Liver (tissue), 9 donors: ENCODE results near the gene MYLIP. TPM values are rescaled to one million over a fixed set of nuclear protein-coding genes. Genes with fewer than 3 reads are reported as not detected.

Experiments
- DNase-seq: peaks from one replicate; pipeline ENCODE4 v3.0.0-alpha.2; 2017; ENCODE audit warnings: low spot score
- H3K27ac ChIP-seq, 2 donors: one replicate each; pipeline ENCODE4 v1.7.0; 2013; ENCODE audit warnings: inconsistent platforms in 2 of 2, low read length in 2 of 2, control low read depth in 1 of 2, low read depth in 1 of 2, mild to moderate bottlenecking in 1 of 2
- H3K27me3 ChIP-seq, 4 donors: one replicate each; pipeline versions ENCODE4 v1.6.1 to v1.7.0; 2013; ENCODE audit warnings: low read length in 3 of 4, inconsistent platforms in 1 of 4, mild to moderate bottlenecking in 1 of 4, moderate library complexity in 1 of 4; ENCODE audit not compliant: control insufficient read depth in 4 of 4, insufficient read depth in 4 of 4
- H3K36me3 ChIP-seq, 4 donors: one replicate each; pipeline versions ENCODE4 v1.6.1 to v1.7.0; 2013; ENCODE audit warnings: low read length in 3 of 4, mild to moderate bottlenecking in 3 of 4, low read depth in 1 of 4, moderate library complexity in 1 of 4; ENCODE audit not compliant: control insufficient read depth in 4 of 4, insufficient read depth in 3 of 4
- H3K4me1 ChIP-seq, 4 donors: one replicate each; pipeline versions ENCODE4 v1.6.1 to v1.7.0; 2013; ENCODE audit warnings: low read length in 3 of 4, mild to moderate bottlenecking in 3 of 4, moderate library complexity in 1 of 4; ENCODE audit not compliant: control insufficient read depth in 4 of 4, insufficient read depth in 4 of 4
- H3K4me3 ChIP-seq, 3 donors: one replicate each; pipeline versions ENCODE4 v1.6.1 to v1.7.0; 2013; ENCODE audit warnings: low read length in 3 of 3, control low read depth in 1 of 3, low read depth in 1 of 3, mild to moderate bottlenecking in 1 of 3
- H3K9ac ChIP-seq, 2 donors: one replicate each; pipeline ENCODE4 v1.7.0; 2013; ENCODE audit warnings: low read length in 2 of 2, mild to moderate bottlenecking in 2 of 2, moderate library complexity in 2 of 2, control low read depth in 1 of 2, low read depth in 1 of 2
- H3K9me3 ChIP-seq, 4 donors: one replicate each; pipeline versions ENCODE4 v1.6.1 to v1.7.0; 2013; ENCODE audit warnings: low read length in 3 of 4; ENCODE audit not compliant: control insufficient read depth in 4 of 4
- ATF3 ChIP-seq: IDR thresholded peaks from 2 replicates; pipeline ENCODE4 v1.6.1; 2016; ENCODE audit warnings: antibody characterized with exemption
- CTCF ChIP-seq: fragments of 150-350 bp; IDR thresholded peaks from 2 replicates; pipeline ENCODE4 v1.5.1; 2017; ENCODE audit warnings: improper control_type of control experiment, low read depth, low read length; ENCODE audit not compliant: missing input control
- EGR1 ChIP-seq, 2 donors: IDR thresholded peaks; 2 replicates each; pipeline ENCODE4 v1.6.1; 2016 to 2018; ENCODE audit warnings: antibody characterized with exemption in 2 of 2, low read depth in 2 of 2
- FOXA1 ChIP-seq: IDR thresholded peaks from 2 replicates; pipeline ENCODE4 v1.6.1; 2016; ENCODE audit warnings: antibody characterized with exemption
- FOXA2 ChIP-seq: IDR thresholded peaks from 2 replicates; pipeline ENCODE4 v1.6.1; 2016; ENCODE audit warnings: antibody characterized with exemption
- GABPA ChIP-seq, 2 donors: IDR thresholded peaks in 1 of 2; conservative IDR thresholded peaks in 1 of 2; 2 replicates each; pipeline ENCODE4 v1.6.1; 2016; ENCODE audit warnings: antibody characterized with exemption in 2 of 2, mild to moderate bottlenecking in 1 of 2, moderate library complexity in 1 of 2
- HNF4A ChIP-seq, 2 donors: conservative IDR thresholded peaks; 2 replicates each; pipeline ENCODE4 v1.6.1; 2016; ENCODE audit warnings: antibody characterized with exemption in 2 of 2, mild to moderate bottlenecking in 2 of 2
- HNF4G ChIP-seq: IDR thresholded peaks from 2 replicates; pipeline ENCODE4 v1.6.1; 2016; ENCODE audit warnings: antibody characterized with exemption
- JUND ChIP-seq, 2 donors: IDR thresholded peaks; 2 replicates each; pipeline ENCODE4 v1.6.1; 2016; ENCODE audit warnings: antibody characterized with exemption in 2 of 2
- MAX ChIP-seq: IDR thresholded peaks from 2 replicates; pipeline ENCODE4 v1.6.1; 2016; ENCODE audit warnings: antibody characterized with exemption
- NR2F2 ChIP-seq: IDR thresholded peaks from 2 replicates; pipeline ENCODE4 v1.6.1; 2016; ENCODE audit warnings: antibody characterized with exemption
- RAD21 ChIP-seq, 2 donors: IDR thresholded peaks; 2 replicates each; pipeline ENCODE4 v1.6.1; 2016; ENCODE audit warnings: antibody characterized with exemption in 2 of 2, mild to moderate bottlenecking in 2 of 2
- REST ChIP-seq: IDR thresholded peaks from 2 replicates; pipeline ENCODE4 v1.6.1; 2016; ENCODE audit warnings: antibody characterized with exemption, mild to moderate bottlenecking
- RXRA ChIP-seq, 2 donors: IDR thresholded peaks; 2 replicates each; pipeline ENCODE4 v1.6.1; 2017 to 2018; ENCODE audit warnings: antibody characterized with exemption in 2 of 2, mild to moderate bottlenecking in 1 of 2
- SP1 ChIP-seq: IDR thresholded peaks from 2 replicates; pipeline ENCODE4 v1.6.1; 2018; ENCODE audit warnings: antibody characterized with exemption, mild to moderate bottlenecking
- TAF1 ChIP-seq: conservative IDR thresholded peaks from 2 replicates; pipeline ENCODE4 v1.6.1; 2016; ENCODE audit warnings: antibody characterized with exemption, mild to moderate bottlenecking
- YY1 ChIP-seq: IDR thresholded peaks from 2 replicates; pipeline ENCODE4 v1.6.1; 2016; ENCODE audit warnings: antibody characterized with exemption, mild to moderate bottlenecking
- ZBTB33 ChIP-seq: IDR thresholded peaks from 2 replicates; pipeline ENCODE4 v1.6.1; 2016; ENCODE audit warnings: antibody characterized with exemption
- WGBS: extraction: QIAGEN DNeasy Blood & Tissue Kit; methylation state at CpG from one replicate; pipeline ENCODE4 v1.1.7; 2013; 5-methylcytosine and 5-hydroxymethylcytosine counted together
- polyA plus RNA-seq, 2 donors: library from polyadenylated mRNA; stranded (reverse) in 1 of 2; unstranded in 1 of 2; fragments of 200-250 nt in 1 of 2; fragments of >200 nt in 1 of 2; fragmentation: Nextera tagmentation in 1 of 2; extraction: Ambion mirVana in 1 of 2; gene quantifications; one replicate each; pipeline versions ENCODE4 v1.2.1 to v1.2.3, GENCODE V29; 2013 to 2015
- total RNA-seq, 2 donors: library from RNA; depleted of rRNA; stranded (reverse); fragments of >200 nt; gene quantifications; one replicate each; pipeline ENCODE4 v1.2.3, GENCODE V29; 2014
- donor health status: healthy.
- donor health status: healthy.
- donor health status: healthy.
- donor health status: healthy.
- donor health status: healthy.

Gene MYLIP
- total and polyA plus RNA-seq, 4 donors: 2.7 to 29.4 (median 4.4) TPM

GRCh38 chr6:16082361-16082760, 46.5 kb upstream of the MYLIP start:
- TF ChIP-seq FOXA1 (no peak), YY1 (no peak), ATF3 (no peak), EGR1 (IDR thresholded peaks at IDR 0.05; ENCODE audit: low read depth in 2 of 2) (no peak)
- H3K27me3 ChIP-seq: peaks cover 0 to 3% (median 0%) of the 10 kb centered on the region in 4 donors

GRCh38 chr6:16086965-16087364, 41.9 kb upstream of the MYLIP start:
- 65% methylated on average over 4 of the region's 4 CpGs for WGBS
- TF ChIP-seq JUND (IDR thresholded peaks at IDR 0.05): no peak
- TF ChIP-seq ATF3: no peak
- no peak for TF ChIP-seq EGR1 (IDR thresholded peaks at IDR 0.05; ENCODE audit: low read depth in 2 of 2)
- no peak for TF ChIP-seq REST
- no peak for TF ChIP-seq CTCF
- no peak for TF ChIP-seq GABPA (IDR thresholded peaks at IDR 0.05 in 1 of 2, conservative IDR thresholded peaks at IDR 0.05 in 1 of 2)
- no peak for TF ChIP-seq HNF4G
- no peak for TF ChIP-seq RXRA (IDR thresholded peaks at IDR 0.05)
- TF ChIP-seq TAF1: no peak
- TF ChIP-seq NR2F2: no peak
- no peak for TF ChIP-seq YY1
- no peak for TF ChIP-seq SP1
- no peak for TF ChIP-seq FOXA2
- no peak for TF ChIP-seq RAD21 (IDR thresholded peaks at IDR 0.05)
- TF ChIP-seq ZBTB33: no peak
- no peak for TF ChIP-seq MAX
- no peak for TF ChIP-seq FOXA1
- no peak for TF ChIP-seq HNF4A (conservative IDR thresholded peaks at IDR 0.05)
- no peak for DNase-seq
- Histone ChIP-seq H3K27me3 (peaks cover 0 to 3% (median 0%) of the 10 kb centered on the region in 4 donors), H3K4me1 (no peaks in the 10 kb centered on the region), H3K27ac (no peak overlapping the region), H3K36me3 (no peaks in the 10 kb centered on the region), H3K9ac (no peak overlapping the region), H3K9me3 (no peaks in the 10 kb centered on the region), H3K4me3 (no peak overlapping the region)

More at GRCh38 chr6:16082361-16082760, 46.5 kb upstream of the MYLIP start:
- no peak for DNase-seq
- Histone ChIP-seq H3K4me1 (no peaks in the 10 kb centered on the region), H3K36me3 (no peaks in the 10 kb centered on the region), H3K4me3 (no peak overlapping the region), H3K9me3 (no peaks in the 10 kb centered on the region), H3K9ac (no peak overlapping the region), H3K27ac (no peak overlapping the region)
- 86% methylated on average over 1 of the region's 1 CpG for WGBS
